DMS153 treated with DMSO at 0.1 percent for 48 hours (cell line): ENCODE measurements around the gene KCND2.

Source experiments
- DNase-seq: peaks from one replicate; lab custom pipeline; 2025; ENCODE audit not compliant: unreplicated experiment; lab: John Stamatoyannopoulos, UW

The KCND2 gene

DNA sequence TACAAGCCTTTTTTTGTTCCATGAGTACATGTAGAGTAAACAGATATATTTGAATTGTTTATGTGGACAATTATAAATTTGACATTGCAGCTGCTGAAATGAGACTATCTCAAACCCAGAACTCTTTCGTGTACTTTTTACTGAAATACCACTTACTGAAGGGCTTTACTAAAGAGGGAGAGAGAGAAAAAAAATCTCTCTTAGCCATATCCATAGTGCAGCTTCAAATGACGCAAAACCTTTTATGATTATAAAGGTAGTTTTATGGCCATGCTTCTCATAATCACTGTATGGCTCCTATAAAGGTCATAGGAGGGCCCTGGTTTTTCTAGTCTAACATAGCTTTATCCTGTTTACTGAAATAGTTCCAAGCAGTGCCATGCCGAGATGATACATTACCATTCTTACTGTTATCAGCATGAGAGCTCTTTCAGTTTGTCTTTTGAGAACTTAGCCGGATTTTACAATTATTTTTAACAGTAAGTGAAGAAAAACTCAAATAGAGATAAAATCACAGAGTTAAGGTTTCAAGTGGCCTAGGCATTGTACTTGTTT, 35.1 kb downstream of the KCND2 start:
- DNase-seq = no peak

DNA sequence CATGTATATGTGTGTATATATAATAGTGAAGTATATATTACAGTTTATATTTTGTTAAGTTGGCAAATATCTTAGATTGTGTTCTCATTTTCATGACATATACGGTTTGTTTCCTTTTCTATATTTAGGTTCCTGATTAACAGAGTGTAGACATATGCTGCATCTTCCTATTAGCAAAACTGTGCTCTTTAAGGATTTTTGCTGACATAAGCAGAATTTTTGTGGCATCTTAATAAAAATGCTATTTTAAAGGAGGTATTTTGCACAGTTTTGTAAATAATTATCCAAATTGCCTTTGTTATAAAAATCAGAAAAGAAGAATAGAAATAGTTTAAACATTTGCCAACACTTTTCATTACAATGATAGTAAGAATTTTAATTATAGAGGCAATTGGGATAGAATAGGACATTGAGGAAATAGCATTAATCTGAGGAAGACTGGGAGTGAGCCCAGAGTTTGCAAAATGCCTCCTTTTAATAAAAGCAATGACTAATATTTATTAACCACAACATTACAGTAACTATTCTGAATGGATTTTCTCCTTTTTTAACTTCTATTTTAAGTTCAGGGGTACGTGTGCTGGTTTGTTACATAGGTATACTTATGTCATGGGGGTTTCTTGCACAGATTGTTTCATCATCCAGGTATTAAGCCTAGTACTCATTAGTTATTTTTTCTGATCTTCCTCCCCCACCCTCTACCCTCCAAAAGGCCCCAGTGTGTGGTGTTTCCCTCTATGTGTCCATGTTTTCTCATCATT, 38.2 kb downstream of the KCND2 start:
- no peak for DNase-seq

DNA sequence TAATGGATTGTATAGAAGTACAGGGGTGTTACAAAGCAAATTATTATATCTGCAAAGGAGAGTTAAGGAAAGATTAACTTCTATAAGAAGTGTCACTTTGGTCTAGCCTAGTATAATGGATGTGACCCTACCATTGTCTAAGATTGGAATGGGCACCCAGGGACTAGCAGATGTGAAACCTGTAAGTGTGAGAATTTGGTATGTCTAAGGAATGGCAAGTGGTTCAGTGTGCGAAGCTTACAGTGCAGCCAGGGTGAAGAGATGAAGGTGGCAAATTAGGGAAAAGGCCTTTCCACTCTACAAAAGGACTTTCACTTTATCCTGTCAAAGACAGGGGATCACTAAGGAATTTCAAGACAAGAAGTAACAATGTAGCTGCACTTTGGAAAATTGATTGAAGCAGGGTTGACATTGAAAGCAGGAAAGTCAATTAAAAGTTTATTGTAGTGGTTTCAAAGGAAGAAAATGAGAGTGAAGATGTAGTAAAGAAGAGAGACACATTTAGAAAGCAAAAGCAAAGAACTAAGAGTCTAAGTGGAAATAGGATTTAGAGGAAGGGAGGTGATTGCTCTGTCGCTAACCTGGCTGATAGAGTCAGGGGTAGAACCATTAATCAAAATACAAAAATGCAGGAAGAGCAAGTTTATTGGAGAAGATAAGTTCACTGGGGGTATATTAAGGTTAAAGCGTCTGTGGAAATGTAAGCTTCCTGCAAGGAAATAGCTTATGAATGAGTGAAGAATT, 47.4 kb downstream of the KCND2 start:
- DNase-seq = no peak

DNA sequence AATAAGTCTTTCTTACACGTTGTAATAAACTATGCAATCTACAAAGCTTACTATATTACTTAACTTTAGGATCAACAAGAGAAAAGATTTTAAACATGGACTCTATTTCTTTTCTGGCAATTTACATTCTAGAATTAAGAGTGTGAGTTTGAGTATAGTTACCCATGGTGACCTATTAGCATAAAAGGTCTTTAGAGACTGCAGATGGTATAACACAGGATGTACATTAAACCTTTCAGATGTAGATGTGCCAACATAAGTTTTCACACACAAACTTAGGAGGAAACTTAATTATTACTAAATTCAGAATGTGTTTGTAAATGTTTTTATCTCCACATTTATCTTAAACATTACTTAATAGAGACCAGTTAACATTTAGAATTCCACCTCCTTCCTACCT, 54.1 kb downstream of the KCND2 start:
- no peak for DNase-seq

DNA sequence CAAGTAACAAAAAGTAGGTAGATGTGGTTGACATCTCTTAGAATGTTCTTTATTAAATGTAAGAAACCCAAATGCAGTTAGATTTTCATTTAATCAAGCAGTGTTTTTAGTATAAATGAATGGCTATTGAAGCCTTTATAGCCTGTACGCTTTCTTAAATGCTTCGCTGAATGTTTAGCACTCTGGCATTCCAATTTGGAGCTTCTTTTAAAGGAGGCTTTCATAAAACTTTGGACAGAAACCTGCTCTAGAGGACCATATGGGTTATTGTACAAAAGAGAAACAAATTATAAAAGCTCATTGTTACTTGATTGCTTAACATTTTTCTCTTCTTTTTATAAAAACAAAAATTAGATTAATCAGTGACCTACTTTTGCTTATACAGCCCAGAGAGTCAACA, 59.5 kb downstream of the KCND2 start:
- no peak for DNase-seq

DNA sequence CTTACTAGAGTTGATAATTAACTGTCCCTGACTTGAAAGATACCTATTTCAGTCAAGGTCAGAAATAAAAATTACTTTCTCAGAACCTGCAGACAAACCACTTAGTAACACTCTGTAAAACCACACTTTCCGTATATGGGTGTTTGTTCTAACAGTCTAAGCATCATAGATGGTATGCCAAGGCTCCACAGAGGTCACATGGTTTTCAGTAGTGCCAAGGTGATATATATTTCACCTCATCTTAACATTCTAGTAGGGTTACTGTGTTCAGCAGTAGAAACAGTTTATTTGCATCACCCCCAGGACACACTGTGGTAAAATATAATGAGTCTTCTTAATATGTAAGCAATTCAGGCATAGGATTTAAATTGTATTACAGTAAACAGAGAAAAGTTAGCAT, 61.5 kb downstream of the KCND2 start:
- no peak for DNase-seq

DNA sequence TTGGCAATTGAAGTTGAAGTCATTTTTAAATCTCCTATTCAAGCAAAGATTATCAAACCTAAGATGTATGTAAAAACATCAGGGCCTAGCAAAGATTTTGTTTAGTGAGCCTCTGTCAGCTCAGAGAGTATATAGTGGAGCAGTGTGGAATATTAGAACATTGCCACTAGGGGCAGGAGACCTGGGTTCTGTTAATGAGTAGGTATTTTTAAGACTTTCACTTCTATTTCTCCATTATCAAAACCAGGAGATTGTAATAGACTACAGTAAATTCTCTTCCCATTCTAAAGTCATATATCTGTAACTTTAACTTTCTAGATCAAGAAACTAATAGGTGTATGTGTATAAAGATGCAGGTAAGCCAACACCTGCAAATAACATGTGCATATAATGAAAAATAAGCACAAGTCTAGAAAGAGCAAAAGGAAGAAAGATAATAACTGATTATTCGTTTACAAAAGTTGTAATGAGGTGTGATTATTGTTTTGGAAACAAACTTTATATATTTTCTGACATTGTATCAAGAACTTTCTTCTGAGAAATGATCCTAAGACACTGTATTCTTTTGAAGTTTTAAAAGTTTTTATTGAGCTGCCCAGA, 64.4 kb downstream of the KCND2 start:
- no peak for DNase-seq

DNA sequence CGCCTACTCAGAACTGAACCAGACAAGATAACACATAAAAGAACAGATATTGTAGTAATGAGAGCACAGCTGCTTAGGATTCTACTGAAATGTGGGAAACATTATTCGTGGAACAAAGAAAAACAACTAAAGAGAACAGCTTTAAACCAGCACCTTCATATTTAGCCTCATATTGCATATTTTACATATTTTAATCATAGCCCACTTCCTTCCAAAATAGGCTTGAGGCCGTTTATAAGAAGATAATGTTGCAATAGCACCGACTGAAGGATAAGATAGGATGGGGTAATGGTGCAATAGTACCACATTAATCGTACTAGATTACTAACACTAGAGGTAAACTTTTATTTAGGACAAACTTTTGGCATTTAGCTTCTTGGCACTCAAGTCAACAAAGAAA, 71.3 kb downstream of the KCND2 start:
- no peak for DNase-seq

DNA sequence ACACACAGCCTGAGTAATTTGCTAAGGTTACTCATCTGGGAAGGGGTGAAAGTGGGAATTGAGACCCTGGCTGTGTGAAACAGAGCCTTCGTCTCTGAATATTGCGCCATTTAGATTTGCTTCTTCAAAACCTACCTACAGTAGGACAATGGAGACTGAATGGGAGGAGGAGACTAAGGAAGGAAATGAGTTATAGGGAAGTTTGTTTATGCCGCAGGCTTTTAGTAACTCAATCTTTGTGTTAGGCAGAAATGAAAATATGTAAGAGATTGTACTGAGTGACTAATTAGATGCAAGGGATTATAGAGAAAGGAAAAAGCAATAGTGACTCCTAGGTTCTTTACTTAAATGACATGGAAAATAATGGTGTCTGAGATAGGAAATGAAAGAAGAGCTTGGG, 80.2 kb downstream of the KCND2 start:
- DNase-seq = no peak

DNA sequence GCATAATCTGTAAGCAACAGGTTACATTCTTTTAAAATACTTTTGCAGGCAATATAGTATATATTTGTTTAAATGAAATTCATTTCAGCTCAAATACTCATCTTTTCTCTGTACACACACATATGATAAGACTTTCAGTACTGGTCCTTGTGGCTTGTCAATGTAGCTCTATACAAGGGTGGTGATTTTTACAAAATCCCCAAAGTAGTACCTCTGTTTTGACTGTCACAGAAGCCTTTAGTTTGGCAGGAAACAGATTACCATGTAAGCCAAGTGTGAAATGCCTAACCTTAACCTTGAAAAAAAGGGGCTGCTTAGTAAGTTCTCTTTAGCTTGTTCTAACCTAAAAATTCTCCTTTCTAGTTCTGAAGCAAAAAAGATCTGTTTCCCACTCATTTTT, 87.9 kb downstream of the KCND2 start:
- no peak for DNase-seq

DNA sequence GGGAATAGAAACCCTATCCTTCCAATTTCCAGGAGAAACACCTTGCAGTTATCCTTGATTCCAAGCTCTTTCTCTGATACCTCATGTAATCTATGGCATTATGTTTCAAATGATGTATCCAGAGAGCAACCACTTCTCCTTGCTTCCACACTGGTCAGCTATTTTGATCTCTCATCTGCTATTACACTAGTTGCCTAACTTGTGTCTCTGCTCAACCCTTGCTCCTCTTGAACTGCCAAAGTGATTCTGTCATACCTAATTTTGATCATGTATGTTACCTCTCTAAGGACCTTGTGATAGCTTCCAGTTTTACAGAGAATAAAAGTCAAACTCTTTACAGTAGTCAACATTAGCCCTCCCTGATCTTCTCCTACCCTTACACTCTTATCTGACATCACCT, 90.4 kb downstream of the KCND2 start:
- DNase-seq = no peak

DNA sequence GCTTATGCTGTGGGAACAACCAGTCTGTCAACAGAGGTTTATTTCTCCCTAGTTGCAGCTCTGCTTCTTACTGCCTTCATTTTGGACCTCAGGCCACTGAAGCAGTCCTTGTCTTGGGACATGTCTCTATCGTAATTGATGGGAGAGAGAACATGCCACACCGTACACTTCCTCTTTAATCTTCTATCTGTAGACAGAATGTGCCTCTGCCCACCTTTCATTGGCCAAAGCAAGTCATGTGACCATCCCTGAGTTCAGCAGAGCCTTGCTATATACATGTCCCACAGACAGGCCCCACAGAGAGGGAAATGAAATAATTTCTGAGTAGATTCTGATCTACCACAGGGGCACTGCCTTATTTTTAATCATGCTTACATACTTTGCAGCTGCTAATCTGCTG, 98.0 kb downstream of the KCND2 start:
- no peak for DNase-seq

DNA sequence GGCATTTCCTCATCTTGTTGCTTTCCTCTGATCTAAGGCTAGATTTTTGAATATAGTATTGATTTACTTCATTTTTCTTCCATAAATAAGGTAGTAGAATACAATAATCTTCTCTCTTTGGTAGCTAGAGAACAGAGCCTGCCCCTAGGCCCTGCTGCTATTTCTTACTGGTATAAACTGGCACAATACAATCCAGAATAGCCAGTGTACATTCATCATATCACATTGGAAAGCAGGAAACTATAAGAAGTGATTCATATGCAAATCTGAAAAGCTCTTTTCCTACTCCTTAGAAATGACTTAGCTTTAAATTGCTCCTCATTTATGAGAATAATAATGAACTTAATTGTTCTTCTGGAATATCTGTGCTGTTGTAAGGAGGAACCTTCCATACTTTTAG, 100.2 kb downstream of the KCND2 start:
- DNase-seq = no peak

DNA sequence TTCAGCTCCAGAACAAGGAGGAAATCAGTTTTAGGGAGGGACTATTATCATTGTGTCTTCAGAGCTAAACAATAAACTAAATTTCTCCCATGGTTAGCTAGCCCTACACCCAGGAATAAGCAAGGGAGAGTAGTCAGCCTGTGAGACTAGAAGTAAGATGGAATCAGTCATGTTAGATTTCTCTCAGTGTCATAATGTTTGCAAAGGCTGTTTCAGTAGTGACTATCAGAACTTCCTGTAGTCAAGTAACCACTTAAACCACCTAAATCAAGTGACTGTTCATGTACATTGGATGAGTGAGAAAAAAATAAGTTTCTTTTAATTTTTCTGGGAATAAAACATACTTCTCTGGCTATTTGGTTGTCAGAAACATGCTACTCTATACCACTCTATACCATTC, 121.6 kb downstream of the KCND2 start:
- no peak for DNase-seq

DNA sequence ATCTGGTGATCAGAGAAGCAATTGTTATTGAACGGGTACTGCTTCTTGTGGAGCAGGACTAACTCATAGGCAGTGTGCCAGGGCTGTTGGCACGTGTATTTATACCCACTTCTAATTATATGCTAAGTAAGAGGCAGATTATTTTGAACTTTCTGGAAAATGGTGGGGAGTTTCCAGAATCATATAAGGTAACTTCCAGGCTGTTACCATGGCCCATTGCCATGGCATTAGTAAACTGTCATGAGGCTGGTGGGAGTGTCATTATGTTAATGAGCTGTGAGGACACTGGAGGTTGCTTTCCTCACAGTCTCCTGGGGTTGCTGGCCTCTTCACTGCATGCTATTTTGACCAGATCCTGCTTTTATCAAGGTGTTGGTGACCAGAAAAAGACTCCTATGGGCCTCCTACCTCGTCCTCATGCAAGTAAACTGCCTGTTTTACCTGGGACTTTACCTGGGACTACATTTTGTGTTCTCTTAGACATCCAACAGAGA, 122.6 kb downstream of the KCND2 start:
- DNase-seq = no peak

DNA sequence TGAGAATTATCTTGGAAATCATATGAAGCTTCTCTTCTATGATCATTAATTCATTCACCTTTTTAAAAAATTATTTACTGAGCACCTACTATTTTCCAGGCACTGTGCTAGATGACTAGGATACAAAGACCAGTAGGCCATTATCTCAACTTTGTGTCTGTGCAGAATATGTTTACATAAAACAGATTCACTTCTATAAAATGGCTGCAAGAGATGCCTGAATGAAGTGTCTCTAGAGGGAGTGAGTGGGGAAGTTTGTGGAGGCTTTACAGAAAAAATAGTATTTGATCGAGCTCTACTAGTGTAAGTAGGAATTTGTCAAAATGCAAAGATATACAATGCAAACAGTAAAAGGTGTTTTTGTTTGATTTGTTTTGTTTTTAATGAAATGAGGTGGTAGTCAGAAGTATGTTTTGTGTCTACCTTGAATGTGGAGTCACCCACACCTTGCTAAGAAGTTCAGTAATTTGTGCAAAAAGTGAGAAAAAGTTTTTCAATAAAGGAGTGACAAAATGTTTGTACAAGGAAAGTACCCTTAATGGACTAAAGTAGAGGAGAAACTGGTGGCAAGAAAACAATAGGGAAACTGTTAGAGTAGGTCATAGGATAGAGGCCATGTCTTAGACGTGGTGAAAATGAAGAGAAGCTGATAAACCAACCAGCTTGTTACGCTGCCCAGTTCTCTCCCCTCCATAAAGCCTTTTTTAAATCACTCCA, 125.5 kb downstream of the KCND2 start:
- DNase-seq = no peak

DNA sequence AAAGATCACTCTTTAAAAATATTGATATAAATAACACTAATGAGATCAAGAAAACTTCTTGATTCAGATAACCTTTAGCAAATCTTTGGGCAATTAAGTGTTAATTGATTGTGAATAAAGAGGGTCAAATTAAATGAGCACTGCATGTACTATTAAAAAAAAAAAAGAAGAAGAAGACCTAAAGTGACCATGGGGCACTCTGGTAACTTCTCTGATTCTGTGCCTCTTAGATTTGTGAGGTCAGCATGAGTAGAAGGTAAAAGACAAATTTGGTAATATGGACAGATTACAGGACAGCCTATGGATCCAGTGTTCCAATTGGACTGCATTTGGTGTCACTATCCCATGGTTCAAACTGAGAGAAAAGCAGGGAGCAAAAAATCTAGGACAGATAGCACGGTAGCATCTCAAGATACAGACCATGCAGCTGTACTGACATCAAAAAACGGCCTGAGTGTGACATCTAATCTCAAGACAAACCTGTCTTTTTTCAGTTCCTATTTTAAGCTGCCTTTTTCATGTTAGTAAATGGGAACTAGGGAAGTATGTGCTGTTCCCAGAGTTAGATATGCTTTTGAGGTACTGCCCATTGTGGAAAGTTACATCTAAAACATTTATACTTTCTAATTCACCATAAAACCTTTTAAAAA, 128.0 kb downstream of the KCND2 start:
- DNase-seq = no peak

DNA sequence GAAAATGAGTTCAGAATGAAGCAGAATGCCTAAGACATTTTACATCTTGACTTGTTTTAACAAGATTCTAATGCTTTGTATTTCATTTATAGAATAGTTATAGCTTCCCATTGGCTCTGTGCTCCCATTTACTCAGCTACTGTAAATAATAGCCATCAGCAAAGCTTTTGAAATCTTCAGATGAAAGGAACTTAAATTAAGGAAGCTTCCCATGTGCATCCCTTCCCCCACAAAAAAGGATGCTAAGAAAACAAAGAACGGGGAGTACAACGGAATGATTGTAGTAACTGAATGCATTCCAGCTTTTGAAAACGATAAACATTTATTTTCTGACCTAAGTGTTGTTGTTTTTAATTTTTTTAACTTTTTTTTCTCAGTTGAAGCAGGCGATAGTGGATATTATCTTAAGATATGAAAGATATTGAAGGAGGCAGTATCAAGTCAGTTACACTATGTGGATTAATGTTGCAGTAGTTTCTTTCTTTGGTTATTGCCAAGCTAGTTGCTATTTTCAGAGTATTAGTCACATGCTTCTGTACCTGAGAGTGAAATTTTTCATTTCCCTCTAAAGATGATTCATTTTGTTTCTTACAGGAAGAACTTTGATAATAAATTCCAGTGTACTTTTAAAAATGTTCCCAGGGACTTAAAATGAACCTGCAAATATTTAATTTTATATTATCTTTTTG, 129.2 kb downstream of the KCND2 start:
- DNase-seq = no peak

DNA sequence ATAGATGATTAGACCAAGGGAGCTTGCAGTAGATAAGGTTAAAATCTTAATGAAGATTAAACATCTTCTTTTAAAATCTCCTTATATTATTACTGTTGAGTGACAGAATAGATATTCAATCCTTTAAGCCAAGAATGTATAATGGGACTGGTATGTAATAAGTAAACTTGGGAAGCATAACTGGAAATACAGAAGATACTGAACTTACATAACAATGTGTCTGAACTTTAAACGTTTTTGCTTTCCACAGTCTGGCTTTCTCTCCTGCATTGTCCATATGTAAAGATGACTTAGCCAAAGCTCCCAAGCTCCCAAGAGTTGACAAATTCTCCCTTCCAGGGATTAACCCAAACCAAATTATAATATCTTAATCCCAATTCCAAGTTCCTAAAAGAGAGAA, 129.8 kb downstream of the KCND2 start:
- no peak for DNase-seq

DNA sequence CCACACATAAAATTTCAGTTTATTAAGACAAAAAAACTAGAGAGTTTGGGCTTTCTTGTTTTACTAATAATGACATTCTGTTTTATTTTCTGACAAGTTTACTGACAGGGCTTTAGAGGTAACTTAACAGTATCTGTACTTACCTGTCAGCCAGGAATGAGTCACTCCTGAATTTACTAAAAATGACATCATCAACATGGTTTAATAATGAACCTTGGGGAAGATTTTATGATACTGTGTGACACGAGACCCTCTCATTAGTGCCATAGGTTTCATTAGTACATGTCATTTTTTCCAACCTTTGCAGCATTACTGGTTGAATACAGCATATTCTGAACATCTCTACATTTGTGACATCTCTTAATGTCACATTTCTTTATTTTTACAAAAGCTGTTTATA, 131.1 kb downstream of the KCND2 start:
- DNase-seq = no peak
